ENCODE measurements around the gene HDAC1.

HDAC1 gene

DNA sequence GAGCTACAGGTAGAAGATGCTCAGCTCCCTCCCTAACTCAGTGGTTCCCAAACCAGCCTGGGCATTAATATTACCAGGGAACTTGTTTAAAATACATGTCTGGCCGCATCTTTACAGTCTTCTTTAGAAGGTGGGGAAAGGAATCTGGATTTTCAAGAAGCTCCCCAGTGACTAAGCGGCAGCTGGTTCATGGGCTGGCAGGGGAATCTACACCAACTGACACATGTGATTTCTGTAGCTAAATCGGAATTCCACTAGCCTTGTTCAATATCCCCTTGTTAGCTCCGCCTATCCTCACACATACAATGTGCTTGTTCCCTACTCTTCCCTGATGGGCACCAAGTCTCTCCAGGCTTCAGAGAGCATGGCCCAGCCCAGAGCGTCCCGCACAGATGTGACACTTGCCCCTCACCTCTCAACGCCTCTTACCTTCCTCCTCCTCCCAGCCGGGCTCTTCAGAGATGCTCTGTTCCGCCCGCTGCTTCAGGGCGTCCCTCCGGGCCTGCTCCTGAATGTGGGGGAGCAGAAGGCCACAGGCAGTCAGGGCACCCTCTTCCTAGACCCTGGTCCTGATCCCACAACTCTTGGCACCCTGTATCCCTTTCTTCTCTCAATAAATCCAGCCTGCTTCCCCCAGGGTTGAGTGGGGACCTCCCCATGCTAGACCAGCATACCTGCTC lies 85.8 kb downstream of the HDAC1 start:
- no peak for DNase-seq

DNA sequence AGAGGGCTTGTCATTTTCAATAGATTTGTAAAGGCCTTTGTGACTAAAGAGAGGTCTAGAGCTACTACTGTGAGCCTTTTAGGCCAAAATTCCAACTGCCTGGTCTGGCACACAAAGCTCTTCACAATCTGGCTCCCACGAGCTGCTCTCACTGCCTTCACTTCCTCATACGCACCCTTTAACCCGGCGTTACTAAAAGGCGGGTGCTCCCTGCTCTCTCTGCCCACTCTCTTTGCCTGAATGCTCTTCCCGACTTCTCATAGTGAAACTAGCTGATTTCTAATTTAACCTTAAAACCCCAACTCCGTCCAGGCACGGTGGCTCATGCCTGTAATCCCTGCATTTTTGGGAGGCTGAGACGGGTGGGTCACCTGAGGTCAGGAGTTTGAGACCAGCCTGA lies 88.2 kb downstream of the HDAC1 start:
- no peak for DNase-seq
